Smooth muscle cell of the brain vasculature (primary cell): ENCODE data around the gene TLE4.
"Not testable (repeated sequence)": the region's sequence is repeated elsewhere in the genome, so short reads cannot be mapped to it uniquely, and the experiment has no call there.

ENCODE experiments used
- DNase-seq: peaks from one replicate; pipeline ENCODE4 v3.0.0-alpha.2; 2012; ENCODE audit warnings: low read depth, low spot score

The TLE4 gene

GRCh38 chr9:79571309-79572031 lies at the start of gene TLE4:
TLE4 (plus strand) TSS chr9:79571965; CDS start chr9:79572791, 826 bp downstream.
- peak; percentile 100 for DNase-seq

- no peak for DNase-seq
These were observed 49.0 kb upstream of the TLE4 start for GRCh38 chr9:79522793-79523192.

- DNase-seq, result no peak
These were observed 47.5 kb upstream of the TLE4 start for GRCh38 chr9:79524266-79524665.

- DNase-seq, result no peak
These were observed 45.6 kb upstream of the TLE4 start for GRCh38 chr9:79526149-79526672.

- no peak for DNase-seq
These were observed 36.2 kb upstream of the TLE4 start for GRCh38 chr9:79535534-79535933.

- no peak for DNase-seq
These were observed 33.9 kb upstream of the TLE4 start for GRCh38 chr9:79537838-79538237.

GRCh38 chr9:79542735-79543620 lies 28.8 kb upstream of the TLE4 start:
- DNase-seq, result no peak

GRCh38 chr9:79544375-79544774 lies 27.4 kb upstream of the TLE4 start:
- not testable (repeated sequence) for DNase-seq

- no peak for DNase-seq
These were observed 20.2 kb upstream of the TLE4 start for GRCh38 chr9:79551586-79551985.

- DNase-seq, result no peak
These were observed 19.8 kb upstream of the TLE4 start for GRCh38 chr9:79551994-79552393.

GRCh38 chr9:79555474-79556089 lies 16.2 kb upstream of the TLE4 start:
- no peak for DNase-seq

GRCh38 chr9:79559495-79560181 lies 12.1 kb upstream of the TLE4 start:
- no peak for DNase-seq

- DNase-seq, result no peak
These were observed 8.9 kb upstream of the TLE4 start for GRCh38 chr9:79562749-79563386.

GRCh38 chr9:79564105-79564504 lies 7.7 kb upstream of the TLE4 start:
- no peak for DNase-seq

GRCh38 chr9:79565245-79565644 lies 6.5 kb upstream of the TLE4 start:
- DNase-seq, result no peak

GRCh38 chr9:79567671-79568098 lies 4.1 kb upstream of the TLE4 start:
- DNase-seq, result no peak

GRCh38 chr9:79568337-79569101 lies 3.2 kb upstream of the TLE4 start:
- no peak for DNase-seq

GRCh38 chr9:79569814-79570447 lies 1.8 kb upstream of the TLE4 start:
- DNase-seq, result no peak

- no peak for DNase-seq
These were observed 1.1 kb upstream of the TLE4 start for GRCh38 chr9:79570448-79571308.
